VCaP (cell line): Measurements from ENCODE around the gene RIMOC1.

ENCODE experiments used
- H3K27ac ChIP-seq: fragments of 450-650 bp; 2 replicates; pipeline ENCODE4 v1.5.1; 2017
- TF ChIP-seq, protein P1 (sequence below): fragments of 450-650 bp; conservative IDR thresholded peaks from 2 replicates; pipeline ENCODE4 v1.5.1; 2017; ENCODE audit warnings: mild to moderate bottlenecking, moderate library complexity

Gene RIMOC1

GRCh38 chr5:41921166-41921565 lies 17.0 kb downstream of the RIMOC1 start:
- no peak overlapping the region for H3K27ac ChIP-seq
- TF ChIP-seq, protein P1, sequence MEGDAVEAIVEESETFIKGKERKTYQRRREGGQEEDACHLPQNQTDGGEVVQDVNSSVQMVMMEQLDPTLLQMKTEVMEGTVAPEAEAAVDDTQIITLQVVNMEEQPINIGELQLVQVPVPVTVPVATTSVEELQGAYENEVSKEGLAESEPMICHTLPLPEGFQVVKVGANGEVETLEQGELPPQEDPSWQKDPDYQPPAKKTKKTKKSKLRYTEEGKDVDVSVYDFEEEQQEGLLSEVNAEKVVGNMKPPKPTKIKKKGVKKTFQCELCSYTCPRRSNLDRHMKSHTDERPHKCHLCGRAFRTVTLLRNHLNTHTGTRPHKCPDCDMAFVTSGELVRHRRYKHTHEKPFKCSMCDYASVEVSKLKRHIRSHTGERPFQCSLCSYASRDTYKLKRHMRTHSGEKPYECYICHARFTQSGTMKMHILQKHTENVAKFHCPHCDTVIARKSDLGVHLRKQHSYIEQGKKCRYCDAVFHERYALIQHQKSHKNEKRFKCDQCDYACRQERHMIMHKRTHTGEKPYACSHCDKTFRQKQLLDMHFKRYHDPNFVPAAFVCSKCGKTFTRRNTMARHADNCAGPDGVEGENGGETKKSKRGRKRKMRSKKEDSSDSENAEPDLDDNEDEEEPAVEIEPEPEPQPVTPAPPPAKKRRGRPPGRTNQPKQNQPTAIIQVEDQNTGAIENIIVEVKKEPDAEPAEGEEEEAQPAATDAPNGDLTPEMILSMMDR = no peak

- TF ChIP-seq, protein P1 = no peak
- H3K27ac ChIP-seq = no peak overlapping the region
Measured at GRCh38 chr5:41921874-41922273, 17.7 kb downstream of the RIMOC1 start.

DNA sequence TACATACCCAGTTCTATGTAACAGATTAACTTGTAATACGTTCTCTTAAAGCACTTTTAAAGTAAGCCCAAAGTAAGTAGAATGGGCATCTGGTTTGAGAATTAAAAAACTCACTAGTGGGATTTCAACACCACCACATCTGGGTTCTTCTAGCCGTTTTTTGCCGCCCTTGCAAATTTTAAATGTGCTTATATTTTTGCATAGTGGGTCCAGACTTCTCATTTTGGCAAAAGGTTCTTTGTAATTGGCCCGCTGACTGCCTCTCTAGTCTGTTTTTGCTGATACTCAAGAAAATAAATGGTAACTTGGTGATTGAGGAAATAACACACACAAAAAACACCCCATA lies 20.4 kb downstream of the RIMOC1 start:
- H3K27ac ChIP-seq = peak overlapping the region; percentile 83
- TF ChIP-seq, protein P1 = no peak

DNA sequence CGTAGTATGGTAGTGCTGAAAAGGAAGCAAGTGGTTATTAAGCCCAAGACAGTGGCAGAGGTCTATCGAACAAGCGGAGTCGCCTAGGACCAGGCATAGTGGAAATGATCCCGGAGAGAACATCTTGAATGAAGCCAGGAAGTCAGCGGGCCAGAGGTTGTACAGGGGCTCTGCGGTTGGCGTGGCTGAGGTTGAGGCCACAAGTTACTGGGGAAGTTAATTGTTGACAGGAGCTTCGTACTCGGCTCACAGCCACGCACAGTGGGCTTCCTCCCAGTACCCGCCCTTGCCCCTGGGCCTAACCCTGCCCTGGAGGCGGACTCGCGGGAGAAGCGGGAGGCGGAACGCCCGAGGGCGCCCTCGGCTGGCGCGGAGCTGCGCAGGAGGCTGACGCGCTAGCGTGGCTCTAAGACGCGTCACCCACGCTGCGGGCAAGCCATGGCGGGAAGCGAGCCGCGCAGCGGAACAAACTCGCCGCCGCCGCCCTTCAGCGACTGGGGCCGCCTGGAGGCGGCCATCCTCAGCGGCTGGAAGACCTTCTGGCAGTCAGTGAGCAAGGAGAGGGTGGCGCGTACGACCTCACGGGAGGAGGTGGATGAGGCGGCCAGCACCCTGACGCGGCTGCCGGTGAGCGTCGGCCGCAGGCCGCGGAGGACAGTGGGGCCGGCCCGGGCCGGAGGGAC lies 20.9 kb downstream of the RIMOC1 start, which contains the start of gene FBXO4:
FBXO4 (plus strand) TSS at position 410 of the 683 bp plus-strand sequence; CDS start at position 439, 29 bp downstream.
- TF ChIP-seq, protein P1 = peak; percentile 77
- H3K27ac ChIP-seq = peak within 1 kb of the TSS; percentile 83

DNA sequence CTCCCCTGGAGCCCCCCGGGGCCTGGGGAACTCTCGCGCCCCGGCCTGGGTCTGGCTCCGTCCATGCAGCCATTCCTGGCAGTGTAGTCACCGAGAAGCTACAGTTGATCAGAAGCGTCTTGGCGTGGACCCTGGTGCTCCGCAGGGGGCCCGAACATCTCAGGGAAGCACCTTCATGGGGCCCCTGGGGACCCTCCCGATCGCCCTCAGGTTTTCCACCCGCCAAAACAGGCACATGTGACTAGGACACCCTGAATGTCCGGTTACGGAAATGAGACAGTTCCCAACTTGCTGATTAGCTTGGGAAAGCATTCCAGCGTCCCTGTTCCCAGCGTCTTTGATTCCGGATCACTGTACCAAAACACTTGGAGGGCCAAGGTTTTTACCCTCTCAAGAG lies 21.4 kb downstream of the RIMOC1 start:
- peak overlapping the region; percentile 83 for H3K27ac ChIP-seq
- TF ChIP-seq, protein P1 = no peak

DNA sequence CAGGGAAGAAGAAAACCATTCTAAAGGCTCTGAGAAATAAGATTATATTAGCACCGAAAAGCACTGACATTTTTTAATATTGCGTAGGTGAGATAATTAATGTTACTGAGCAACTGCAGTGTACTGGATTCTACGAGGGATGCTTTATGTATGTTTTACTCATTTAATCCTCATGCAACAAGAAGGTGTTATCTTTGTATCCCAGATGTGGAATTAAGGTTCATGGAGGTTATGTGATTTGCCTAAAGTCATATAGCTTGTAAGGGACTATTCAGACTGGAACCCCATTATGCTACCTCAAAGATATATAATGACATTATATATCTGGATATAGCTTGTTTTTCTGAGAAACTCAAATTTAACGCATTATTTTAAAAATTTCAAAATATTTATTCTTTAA lies 23.5 kb downstream of the RIMOC1 start:
- no peak overlapping the region for H3K27ac ChIP-seq
- TF ChIP-seq, protein P1 = no peak

- TF ChIP-seq, protein P1 = no peak
- no peak overlapping the region for H3K27ac ChIP-seq
Measured at GRCh38 chr5:41929035-41929434, 24.9 kb downstream of the RIMOC1 start.
